D721Med (cell line): ENCODE measurements around the gene NRXN2.

Experiments used
- DNase-seq: peaks from one replicate; pipeline ENCODE4 v3.0.0; 2011; ENCODE audit warnings: low spot score; ENCODE audit not compliant: insufficient read length
- FAIRE-seq: peaks from 2 replicates; lab custom pipeline; 2011; peaks lifted over from hg19 to GRCh38; lab: Jason Lieb, UNC
- TF ChIP-seq, protein P1 (sequence below): IDR thresholded peaks from 2 replicates; pipeline ENCODE4 v1.5.1; 2012; ENCODE audit warnings: mild to moderate bottlenecking, control low read depth; ENCODE audit not compliant: insufficient read depth; ENCODE audit errors: missing control alignments

Gene NRXN2

DNA sequence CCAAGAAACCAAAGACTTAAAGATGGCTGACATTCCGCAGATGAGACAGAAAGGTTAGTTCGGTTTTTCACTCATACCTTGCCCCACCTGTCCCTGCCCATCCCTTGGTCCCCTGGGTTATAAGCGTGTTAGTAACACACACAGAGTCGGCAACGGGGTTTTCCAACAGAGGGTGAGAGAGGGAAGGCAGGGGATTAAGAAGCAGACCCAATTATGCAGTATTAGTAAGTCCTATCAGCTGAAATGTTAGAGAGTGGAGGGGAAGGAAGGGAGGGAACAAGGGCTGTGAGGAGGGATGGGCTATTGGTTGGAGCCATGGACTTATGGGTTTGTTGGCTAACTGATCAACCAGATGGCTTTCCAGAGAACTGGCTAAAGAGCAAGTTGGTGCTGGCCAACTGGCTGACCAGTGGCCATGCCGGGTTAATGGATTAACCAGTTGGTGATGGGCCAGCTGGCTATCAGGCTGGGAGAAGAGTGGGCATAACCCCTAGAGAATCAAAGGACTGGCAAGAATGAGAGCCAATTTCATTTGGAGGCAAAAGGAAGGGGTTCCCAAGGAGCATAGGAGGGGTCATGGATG is 45.5 kb downstream of the NRXN2 start:
- DNase-seq (peak; percentile 77), FAIRE-seq (peak; percentile 77)
- TF ChIP-seq, protein P1, sequence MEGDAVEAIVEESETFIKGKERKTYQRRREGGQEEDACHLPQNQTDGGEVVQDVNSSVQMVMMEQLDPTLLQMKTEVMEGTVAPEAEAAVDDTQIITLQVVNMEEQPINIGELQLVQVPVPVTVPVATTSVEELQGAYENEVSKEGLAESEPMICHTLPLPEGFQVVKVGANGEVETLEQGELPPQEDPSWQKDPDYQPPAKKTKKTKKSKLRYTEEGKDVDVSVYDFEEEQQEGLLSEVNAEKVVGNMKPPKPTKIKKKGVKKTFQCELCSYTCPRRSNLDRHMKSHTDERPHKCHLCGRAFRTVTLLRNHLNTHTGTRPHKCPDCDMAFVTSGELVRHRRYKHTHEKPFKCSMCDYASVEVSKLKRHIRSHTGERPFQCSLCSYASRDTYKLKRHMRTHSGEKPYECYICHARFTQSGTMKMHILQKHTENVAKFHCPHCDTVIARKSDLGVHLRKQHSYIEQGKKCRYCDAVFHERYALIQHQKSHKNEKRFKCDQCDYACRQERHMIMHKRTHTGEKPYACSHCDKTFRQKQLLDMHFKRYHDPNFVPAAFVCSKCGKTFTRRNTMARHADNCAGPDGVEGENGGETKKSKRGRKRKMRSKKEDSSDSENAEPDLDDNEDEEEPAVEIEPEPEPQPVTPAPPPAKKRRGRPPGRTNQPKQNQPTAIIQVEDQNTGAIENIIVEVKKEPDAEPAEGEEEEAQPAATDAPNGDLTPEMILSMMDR: no peak

DNA sequence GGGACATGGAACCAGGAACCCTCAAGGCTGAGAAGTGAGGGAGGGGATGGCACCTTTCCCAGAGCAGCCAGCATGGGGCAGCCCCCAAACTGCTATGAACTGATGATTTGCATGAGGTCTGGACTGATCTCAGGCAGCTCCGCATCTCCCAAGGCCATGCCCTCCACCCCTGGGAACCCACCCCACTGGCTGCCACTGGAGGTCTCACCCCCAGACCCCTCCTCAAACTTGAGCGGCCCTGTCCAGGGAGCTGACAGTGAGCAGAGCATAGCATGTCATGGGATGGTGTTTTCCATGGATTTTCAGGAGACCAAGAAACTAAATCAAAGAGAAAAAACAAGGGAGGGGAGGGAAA is 46.8 kb downstream of the NRXN2 start:
- FAIRE-seq: no peak
- no peak for DNase-seq
- TF ChIP-seq, protein P1: no peak

DNA sequence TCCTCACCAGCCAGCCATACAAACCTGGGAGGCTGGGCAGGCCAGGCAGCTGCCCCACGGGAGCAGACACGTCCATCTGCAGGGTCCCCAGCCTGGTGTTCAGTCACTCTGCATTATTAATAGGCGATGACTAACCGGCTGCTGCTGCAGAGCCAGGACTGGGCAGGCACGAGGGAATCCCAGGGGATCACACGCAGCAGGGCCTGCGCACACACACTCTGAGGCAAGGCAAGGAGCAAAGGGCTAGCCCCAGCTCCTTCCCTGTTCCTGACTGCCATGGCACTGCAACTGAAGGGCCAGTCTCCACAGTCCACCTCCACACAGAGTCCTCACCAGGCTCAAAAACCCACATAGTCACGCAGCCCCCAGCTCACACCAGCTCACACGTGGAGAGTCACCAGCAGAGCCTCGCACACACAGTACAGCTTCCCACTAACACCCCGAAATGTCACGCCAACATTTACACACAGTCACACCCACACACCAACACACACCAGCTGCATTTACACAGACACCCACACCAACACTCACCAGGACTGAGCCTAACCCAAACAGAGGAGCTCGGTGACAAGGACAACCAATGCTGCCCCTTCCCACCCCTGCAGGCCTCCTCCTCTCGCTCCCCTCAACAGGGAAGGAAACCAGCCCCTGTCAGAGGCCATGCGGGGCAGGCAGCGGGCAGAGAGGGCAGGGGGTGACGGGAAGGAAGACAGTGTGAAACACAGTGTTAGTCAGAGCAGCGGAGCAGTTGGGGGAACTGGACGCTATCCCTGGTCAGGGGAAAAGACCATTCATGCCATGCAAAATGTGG is 47.3 kb downstream of the NRXN2 start:
- DNase-seq (peak; percentile 49), FAIRE-seq (no peak)
- TF ChIP-seq, protein P1: no peak

DNA sequence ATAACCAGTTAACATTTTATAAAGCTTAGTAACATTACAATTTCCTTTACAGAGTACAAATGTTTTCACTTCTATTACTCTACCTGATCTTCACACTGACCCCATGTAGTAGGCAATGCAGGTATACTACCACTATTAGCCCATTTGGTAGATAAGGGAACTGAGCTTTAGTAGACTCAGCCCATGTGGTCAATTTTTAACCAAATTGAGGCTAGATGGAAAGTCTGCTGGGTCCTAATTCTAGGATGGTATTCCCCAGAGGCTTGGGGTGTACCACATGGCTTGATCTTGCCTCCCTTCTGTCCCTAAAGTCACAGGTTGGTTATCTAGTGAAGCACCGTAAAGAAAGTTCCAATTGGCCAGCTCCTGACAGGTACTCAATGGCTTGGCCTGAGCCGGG is 48.2 kb downstream of the NRXN2 start:
- DNase-seq: no peak
- TF ChIP-seq, protein P1: no peak
- FAIRE-seq: no peak

DNA sequence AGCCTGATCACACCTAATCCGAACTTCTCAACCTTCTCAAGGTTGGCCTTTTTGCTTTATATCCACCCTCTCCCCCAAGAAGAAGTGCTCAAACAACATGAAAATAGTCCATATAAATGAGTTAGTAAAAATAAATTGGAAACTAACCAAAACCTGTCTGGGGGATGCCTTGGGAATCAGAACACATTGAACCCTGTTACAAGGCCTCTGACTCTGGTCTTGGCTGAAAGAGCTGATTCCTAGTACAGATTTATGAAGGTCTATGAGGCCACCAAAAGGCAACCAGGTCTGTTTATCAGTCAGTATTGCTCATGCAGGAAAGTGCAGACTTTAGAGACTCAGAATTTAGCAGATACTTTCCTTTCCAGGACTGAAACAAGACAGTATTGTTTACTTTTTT is 49.7 kb downstream of the NRXN2 start:
- TF ChIP-seq, protein P1: no peak
- no peak for DNase-seq
- no peak for FAIRE-seq

DNA sequence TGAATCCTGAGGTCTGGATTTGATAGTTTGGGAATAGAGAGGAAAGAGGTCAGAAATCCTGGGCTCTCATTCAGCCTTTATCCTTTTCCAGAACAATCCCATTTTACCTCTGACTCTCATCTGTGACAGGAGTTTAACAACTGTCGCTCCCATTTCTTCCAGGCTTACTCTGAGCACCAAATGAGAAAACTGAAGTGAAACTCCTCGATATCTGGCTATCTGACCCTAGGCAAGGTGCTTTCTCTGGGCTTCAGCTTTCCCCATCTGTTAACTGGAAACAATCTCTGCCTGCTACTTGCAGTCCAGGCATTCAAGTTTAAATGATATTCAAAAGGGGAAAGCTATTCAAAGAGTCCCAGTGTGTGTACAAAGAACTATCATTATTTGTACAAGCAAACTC is 50.1 kb downstream of the NRXN2 start:
- DNase-seq (no peak), FAIRE-seq (no peak)
- TF ChIP-seq, protein P1: no peak

DNA sequence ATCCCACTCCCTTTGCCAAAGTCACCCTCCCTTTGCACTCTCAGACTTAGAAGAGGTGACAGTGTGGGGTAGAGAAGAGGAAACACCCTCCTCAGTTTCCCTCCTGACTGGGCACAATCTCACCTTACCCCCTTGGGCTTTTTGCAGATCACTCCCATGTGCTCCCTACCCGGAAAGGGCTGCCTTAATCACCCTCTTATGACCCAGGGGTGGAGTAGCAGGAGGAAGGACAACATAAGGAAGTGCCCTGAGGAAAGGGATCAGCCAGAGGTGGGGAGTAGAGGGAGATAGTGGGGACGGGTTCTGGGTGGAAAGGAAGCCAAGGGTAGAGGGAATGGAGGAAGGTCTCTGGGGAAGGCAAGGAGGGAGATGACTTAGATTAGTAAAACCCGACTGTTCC is 52.0 kb downstream of the NRXN2 start:
- DNase-seq (no peak), FAIRE-seq (no peak)
- TF ChIP-seq, protein P1: no peak
